Tibial artery (tissue), 4 donors: ENCODE measurements around the gene TIMM23.
"Not testable (repeated sequence)": the region's sequence is repeated elsewhere in the genome, so short reads cannot be mapped to it uniquely, and the experiment has no call there.

Source experiments
- DNase-seq, 2 donors: peaks; one replicate each; pipeline ENCODE4 v3.0.0-alpha.2; 2019
- H3K27ac ChIP-seq, 2 donors: fragments of 200-600 bp; sonication (generic) in 1 of 2; 1 replicate in 1 of 2; 2 replicates in 1 of 2; pipeline ENCODE4 v1.5.1; 2018 to 2019; ENCODE audit warnings: mild to moderate bottlenecking in 1 of 2
- H3K27me3 ChIP-seq, 2 donors: fragments of 200-600 bp; sonication (generic) in 1 of 2; one replicate each; pipeline versions ENCODE4 v1.5.1 to v1.6.0; 2016 to 2019
- H3K36me3 ChIP-seq, 3 donors: fragments of 200-600 bp; sonication (generic) in 2 of 3; one replicate each; pipeline ENCODE4 v1.5.1; 2016 to 2019; ENCODE audit warnings: mild to moderate bottlenecking in 2 of 3
- H3K4me1 ChIP-seq, 4 donors: fragments of 200-600 bp; sonication (generic) in 2 of 4; 1 replicate in 3 of 4; 2 replicates in 1 of 4; pipeline ENCODE4 v1.5.1; 2016 to 2019
- H3K4me3 ChIP-seq, 2 donors: fragments of 200-600 bp; sonication (generic) in 1 of 2; 1 replicate in 1 of 2; 2 replicates in 1 of 2; pipeline ENCODE4 v1.5.1; 2018 to 2019; ENCODE audit warnings: mild to moderate bottlenecking in 2 of 2
- H3K9me3 ChIP-seq, 3 donors: fragments of 200-600 bp; sonication (generic) in 1 of 3; one replicate each; pipeline ENCODE4 v1.5.1; 2016 to 2019
- intact Hi-C: fragments of 100-400 bp; cut with DNase I; formaldehyde crosslinking; loops from one replicate; pipeline ENCODE4 v1.15.0; 2023; ENCODE audit warnings: low total_unique reads

The TIMM23 gene, protein sequence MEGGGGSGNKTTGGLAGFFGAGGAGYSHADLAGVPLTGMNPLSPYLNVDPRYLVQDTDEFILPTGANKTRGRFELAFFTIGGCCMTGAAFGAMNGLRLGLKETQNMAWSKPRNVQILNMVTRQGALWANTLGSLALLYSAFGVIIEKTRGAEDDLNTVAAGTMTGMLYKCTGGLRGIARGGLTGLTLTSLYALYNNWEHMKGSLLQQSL

DNA sequence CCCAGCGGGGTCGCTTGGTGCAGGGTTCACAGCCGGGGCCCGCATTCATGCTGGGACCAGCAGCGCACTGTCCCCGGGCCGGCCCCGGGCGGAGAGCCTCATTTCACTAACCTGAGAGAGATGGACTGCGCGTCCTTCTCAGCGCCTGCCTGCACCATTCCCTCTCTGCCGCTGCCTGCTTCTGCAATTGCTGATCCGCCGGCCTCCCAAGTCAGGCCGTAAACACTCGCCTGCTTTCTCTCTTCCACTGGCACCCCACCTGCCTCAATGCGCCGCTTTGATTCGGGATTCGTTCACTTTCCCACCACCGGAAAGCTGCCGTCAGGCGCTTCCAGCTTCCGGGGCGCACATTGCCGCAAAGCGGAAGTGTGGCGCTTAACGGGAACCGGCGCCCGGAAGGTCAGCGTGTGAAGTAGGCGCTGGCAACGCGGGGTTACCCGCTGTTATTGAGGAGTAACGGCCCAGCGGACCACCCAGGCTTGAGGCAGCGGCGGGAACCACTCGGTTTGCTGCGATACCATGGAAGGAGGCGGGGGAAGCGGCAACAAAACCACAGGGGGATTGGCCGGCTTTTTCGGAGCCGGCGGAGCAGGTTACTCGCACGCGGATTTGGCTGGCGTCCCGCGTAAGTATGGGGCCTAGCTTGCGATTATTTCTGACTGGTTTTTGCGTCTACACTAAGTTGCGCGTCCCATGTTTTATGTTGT, at the start of gene TIMM23:
TSS of gene TIMM23 (plus strand) at position 384 of the 707 bp plus-strand sequence. CDS start at position 520, 136 bp downstream.
- Histone ChIP-seq H3K4me1 (peaks cover 0 to 26% (median 9%) of the 10 kb centered on the region in 4 donors), H3K27ac (peak within 1 kb of the TSS; percentile 72 to 85), H3K4me3 (peak within 1 kb of the TSS; percentile 68 to 94)
- H3K27me3 ChIP-seq, H3K36me3 ChIP-seq, intact Hi-C loops, H3K9me3 ChIP-seq: not testable (repeated sequence)
- DNase-seq, result peak; percentile 78 to 89

DNA sequence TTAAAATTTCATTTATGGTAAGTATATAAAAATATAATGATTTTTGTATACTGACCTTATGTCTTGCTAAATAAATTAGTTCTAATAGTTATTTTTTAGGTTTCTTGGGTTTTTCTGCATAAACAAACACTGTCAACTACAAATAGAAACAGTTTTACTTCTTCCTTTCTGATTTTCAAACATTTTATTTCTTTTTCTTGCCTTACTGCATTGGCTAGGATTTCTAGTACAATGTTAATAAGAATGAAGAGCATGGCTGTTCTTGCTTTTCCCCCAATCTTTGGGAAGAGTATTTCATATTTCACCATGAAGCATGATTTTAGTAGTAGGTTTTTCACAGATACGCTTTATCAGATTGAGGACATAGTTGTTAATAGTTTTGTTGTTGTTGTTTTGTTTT, 45.5 kb upstream of the TIMM23 start:
- H3K9me3 ChIP-seq, H3K27ac ChIP-seq, H3K4me1 ChIP-seq, H3K27me3 ChIP-seq, intact Hi-C loops, H3K4me3 ChIP-seq, DNase-seq: not testable (repeated sequence)
- peaks cover 0 to 11% (median 5%) of the 10 kb centered on the region in 3 donors for H3K36me3 ChIP-seq

DNA sequence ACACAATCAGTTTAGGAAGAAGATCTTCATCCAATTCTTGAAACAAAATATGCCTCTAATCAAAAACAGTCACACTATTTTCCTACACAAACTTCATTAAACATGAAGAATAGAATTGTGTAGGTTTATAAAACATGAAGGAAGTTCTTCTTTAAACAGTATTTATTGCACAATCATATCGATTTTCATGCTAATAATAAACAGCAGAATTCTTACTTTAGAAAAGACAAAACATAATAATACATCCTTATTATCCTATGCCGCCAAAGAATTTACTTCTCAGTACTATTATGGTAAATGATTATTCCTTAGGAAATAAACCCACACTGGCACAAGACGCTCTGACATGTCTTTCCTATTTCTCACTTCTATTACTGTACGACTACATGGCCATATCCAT, 41.0 kb upstream of the TIMM23 start:
- H3K36me3 ChIP-seq, intact Hi-C loops, H3K4me3 ChIP-seq, H3K27ac ChIP-seq, DNase-seq, H3K4me1 ChIP-seq, H3K27me3 ChIP-seq, H3K9me3 ChIP-seq: not testable (repeated sequence)

DNA sequence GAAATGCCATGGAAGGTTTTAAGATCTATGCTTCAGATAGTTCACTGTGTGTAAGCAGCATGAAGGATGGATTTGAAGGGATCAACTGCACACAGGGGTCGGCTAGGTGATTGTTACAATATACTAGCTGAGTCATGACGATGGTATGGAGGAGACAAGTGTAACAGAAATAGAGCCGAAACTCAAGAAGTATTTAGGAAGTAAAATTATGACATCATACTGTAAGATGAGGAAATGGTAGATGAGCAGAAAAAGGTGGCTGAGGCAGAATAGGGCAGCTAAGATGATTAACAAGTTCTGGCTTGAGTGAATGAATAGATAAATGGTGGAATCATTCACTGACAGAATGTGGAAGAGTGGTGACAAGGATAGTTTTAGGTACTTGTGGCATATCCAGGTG, 37.5 kb upstream of the TIMM23 start:
- H3K4me1 ChIP-seq, intact Hi-C loops, H3K9me3 ChIP-seq, H3K36me3 ChIP-seq, DNase-seq, H3K4me3 ChIP-seq, H3K27ac ChIP-seq, H3K27me3 ChIP-seq: not testable (repeated sequence)

DNA sequence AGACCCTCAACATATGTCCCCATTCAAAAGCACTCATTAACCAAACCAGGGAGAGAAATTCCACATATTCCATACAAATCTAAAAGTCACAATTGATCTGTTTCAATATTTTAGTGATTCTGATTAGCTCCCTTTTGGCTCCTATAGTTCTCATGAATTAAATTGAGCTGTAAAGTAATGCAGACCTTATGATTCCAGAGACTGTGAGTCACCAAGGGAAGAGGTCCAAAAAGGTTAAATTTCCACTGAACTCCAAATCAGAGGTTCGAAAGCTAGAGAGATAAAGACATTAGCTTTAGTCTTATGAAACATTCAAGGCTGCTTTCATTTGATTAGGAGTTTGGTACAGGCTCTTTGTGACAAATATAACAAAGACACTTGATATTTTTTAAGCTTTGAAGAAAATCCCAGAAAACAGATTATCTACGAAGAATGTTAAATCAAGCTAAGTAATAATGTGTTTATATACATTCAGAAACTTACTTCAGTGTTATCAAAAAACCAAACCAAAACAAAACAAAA, 33.1 kb upstream of the TIMM23 start:
- H3K4me1 ChIP-seq, H3K27me3 ChIP-seq, H3K36me3 ChIP-seq, intact Hi-C loops, H3K9me3 ChIP-seq, H3K4me3 ChIP-seq, DNase-seq, H3K27ac ChIP-seq: not testable (repeated sequence)

DNA sequence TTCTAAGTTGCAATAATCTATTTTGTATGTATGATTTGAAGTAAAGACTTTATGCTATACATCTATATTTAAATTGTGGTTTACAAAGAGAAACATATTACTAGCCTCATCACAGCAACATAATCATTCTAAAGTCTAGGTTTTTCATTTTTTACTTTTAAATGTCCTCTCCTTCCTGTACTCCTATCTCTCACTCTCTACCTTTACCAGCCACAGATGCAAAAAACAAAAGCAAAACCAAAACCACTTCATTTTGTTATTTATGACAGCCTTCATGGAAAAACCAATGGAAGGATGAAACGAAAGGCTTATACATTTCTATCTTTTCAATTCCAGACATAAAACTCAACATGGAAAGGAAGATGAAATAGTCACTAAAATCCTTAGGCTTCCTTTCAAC, 31.1 kb upstream of the TIMM23 start:
- H3K36me3 ChIP-seq, H3K27ac ChIP-seq, H3K4me1 ChIP-seq, H3K27me3 ChIP-seq, H3K9me3 ChIP-seq, DNase-seq, intact Hi-C loops, H3K4me3 ChIP-seq: not testable (repeated sequence)

DNA sequence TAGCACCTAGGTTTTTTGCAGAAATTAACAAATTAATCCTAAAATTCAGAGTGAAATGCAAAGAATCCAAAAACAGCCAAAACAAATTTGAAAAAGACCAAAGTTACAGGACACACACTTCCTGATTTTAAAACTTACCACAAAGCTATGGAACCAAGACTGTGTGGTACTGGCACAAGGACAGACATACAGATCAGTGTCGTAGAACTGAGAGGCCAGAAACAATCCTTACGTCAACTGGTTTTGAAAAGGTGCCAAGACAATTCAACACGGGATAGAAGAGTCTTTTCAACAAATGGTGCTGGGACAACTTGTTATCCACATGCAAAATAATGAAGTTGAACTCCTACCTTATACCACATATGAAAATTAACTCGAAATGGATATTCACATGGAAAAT, 26.8 kb upstream of the TIMM23 start:
- intact Hi-C loops, H3K27ac ChIP-seq, H3K4me1 ChIP-seq, H3K9me3 ChIP-seq, H3K27me3 ChIP-seq, DNase-seq, H3K4me3 ChIP-seq: not testable (repeated sequence)
- H3K36me3 ChIP-seq, result peaks cover 6 to 11% (median 10%) of the 10 kb centered on the region in 3 donors

DNA sequence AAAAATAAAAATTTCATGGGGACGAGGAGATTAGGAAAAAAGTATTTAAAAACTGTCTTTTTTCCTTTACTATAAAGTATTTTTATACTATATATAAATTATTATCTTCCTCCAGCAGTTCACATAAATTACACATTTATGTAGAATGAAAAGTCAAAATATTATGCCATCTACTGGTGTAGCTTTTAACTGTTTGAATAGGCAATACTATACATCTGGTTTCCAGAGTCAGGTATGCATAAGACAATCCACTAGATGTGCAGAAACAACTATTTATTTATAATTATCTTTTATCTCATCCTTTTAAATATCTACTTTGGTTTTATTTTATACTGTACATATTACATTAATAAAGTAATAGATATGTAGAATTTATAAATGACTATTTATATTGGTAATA, 24.9 kb upstream of the TIMM23 start:
- H3K27me3 ChIP-seq, DNase-seq, H3K9me3 ChIP-seq, H3K27ac ChIP-seq, H3K4me1 ChIP-seq, H3K4me3 ChIP-seq, intact Hi-C loops: not testable (repeated sequence)
- peaks cover 6 to 19% (median 10%) of the 10 kb centered on the region in 3 donors for H3K36me3 ChIP-seq

DNA sequence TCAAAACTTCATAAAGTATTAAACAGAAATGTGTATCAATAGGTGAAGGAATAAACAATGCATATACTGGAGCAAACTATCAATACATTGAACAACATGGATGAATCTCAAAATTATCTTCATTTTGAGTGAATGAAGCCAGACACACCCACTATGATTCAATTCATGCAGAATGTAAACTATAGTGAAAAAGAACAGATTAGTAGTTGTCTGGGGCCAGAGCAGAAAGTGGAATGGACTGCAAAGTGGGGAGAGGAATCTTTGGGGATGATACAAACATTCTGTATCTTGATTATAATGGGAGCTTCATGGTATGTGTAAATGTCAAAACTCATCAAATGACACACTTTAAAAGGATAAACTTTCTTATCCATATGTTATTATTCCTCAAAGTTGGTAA, 23.5 kb upstream of the TIMM23 start:
- H3K27ac ChIP-seq, DNase-seq, H3K27me3 ChIP-seq, H3K9me3 ChIP-seq, H3K4me3 ChIP-seq, intact Hi-C loops, H3K4me1 ChIP-seq: not testable (repeated sequence)
- H3K36me3 ChIP-seq, result peaks cover 6 to 25% (median 10%) of the 10 kb centered on the region in 3 donors

DNA sequence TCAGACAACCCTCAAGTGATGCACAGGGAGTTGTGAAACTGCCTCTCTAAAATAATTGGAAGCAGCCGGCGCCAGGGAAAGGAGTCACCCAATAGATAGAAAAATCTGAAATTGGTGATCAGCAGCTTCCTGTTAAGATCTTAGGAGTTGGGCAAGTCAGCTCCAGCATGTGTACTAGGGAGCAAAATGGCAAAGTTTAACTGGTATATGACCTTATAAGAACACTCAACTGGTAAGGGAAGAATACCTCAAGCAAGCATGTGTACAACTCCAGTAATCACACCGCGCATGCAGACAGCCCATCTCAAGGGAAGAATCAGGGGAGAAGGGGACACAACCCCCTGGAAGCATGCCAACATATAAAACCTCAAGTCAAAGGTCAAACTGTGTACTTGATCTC, 17.9 kb upstream of the TIMM23 start:
- intact Hi-C loops, H3K9me3 ChIP-seq, H3K27me3 ChIP-seq, H3K27ac ChIP-seq, H3K4me1 ChIP-seq, DNase-seq, H3K4me3 ChIP-seq: not testable (repeated sequence)
- peaks cover 0 to 25% (median 10%) of the 10 kb centered on the region in 3 donors for H3K36me3 ChIP-seq

DNA sequence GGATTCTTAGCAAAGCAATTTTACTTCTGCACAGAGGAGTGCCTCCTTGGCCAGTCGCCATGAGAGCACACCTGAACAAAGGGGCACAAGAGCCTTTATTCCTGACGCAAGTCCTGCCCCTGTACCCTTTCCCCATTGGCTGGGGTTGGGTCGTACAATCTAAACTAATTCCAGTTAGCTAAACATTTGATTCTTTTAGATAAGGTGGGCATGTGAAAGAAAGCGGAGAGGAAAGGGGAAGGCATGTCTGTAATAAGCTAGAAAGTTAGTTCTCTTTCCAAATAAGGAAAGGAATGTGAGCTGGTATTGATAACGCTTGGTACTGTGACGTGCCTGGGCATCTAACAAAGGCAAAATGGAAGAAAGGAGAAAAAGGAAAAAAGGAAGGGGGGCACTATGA, 15.7 kb upstream of the TIMM23 start:
- H3K9me3 ChIP-seq, DNase-seq, H3K27me3 ChIP-seq, H3K4me3 ChIP-seq, intact Hi-C loops, H3K27ac ChIP-seq, H3K4me1 ChIP-seq, H3K36me3 ChIP-seq: not testable (repeated sequence)

DNA sequence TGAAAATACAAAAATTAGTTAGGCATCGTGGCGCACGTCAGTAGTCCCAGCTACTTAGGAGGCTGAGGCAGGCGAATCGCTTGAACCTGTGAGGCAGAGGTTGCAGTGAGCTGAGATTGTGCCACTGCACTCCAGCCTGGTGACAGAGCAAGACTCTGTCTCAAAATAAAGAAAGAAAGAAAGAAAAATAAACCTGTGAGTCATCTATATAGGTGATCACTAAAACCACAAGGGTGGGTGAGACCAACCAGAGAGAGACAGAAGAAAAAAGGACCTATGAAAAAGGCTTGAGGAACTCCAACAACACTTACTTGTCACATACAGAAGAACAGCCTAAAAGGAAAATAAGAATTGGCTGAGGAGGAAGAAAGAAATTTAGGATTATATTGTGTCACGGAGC, 14.4 kb upstream of the TIMM23 start:
- H3K9me3 ChIP-seq, H3K4me1 ChIP-seq, DNase-seq, H3K4me3 ChIP-seq, H3K36me3 ChIP-seq, H3K27ac ChIP-seq, intact Hi-C loops, H3K27me3 ChIP-seq: not testable (repeated sequence)

DNA sequence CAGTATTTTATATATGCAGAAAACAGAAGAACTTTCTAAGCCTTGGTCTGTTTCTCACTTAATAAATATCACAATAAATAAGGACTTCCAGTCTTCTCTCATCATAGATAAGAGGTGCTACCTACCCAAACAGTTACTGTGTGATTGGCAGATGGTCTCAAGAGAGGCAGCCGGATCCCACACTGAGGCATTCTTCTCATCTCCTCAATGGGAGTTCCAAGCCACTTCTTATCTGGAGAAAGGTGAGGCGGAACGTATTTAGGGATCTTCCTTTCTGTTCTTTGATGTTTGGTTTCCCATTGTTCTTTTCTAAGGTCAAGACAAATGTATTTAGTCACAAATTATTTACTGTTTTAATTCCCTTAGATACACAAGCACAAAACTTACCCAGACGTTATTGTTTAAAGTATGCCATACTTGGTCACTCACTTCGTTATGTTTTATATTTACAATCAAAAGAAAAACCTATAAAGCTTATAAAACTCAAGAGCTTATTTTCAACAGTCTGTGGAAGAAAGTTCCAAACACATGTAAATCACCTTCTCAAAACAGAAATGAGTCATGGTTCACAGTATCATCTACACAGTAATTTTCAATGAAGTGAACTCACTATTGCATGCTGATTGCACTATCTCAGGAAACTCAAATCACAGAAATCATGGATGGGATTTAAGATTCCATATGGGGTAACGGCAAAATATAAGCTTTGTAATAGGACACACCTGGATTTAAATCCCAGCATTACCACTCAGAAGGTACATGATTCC, 9.4 kb upstream of the TIMM23 start:
- H3K27ac ChIP-seq, intact Hi-C loops, H3K4me1 ChIP-seq, H3K4me3 ChIP-seq, DNase-seq, H3K36me3 ChIP-seq, H3K9me3 ChIP-seq, H3K27me3 ChIP-seq: not testable (repeated sequence)

DNA sequence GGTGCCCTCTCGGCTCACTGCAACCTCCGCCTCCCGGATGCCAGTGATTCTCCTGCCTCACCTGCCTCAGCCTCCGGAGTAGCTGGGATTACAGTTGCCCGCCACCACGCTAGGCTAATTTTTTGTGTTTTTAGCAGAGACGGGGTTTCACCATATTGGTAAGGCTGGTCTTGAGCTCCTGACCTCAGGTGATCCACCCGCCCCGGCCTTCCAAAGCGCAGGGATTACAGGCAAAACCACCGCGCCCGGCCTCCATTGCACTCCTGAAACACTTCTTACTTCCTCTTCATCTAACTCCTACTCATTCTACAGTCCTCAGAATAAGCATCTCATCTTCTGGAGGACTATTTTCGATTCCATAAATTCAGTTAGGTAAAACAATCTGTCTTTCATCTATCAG, 1.3 kb upstream of the TIMM23 start:
- DNase-seq, intact Hi-C loops, H3K27me3 ChIP-seq, H3K27ac ChIP-seq, H3K36me3 ChIP-seq, H3K9me3 ChIP-seq: not testable (repeated sequence)
- peak overlapping the region; percentile 68 to 94 for H3K4me3 ChIP-seq
- H3K4me1 ChIP-seq, result peaks cover 0 to 26% (median 9%) of the 10 kb centered on the region in 4 donors
